Caco-2 (cell line): ENCODE measurements around the gene TMEM267. TPM values are rescaled to one million over a fixed set of nuclear protein-coding genes. Genes with fewer than 3 reads are reported as not detected.
A peak's percentile ranks its signal among the peaks of the same experiment; 100 is the strongest.

Source experiments
- BruUV-seq: library from RNA; stranded (reverse); fragments of 400-500 nt; replicated peaks from 2 replicates; lab custom pipeline; 2021; lab: Mats Ljungman, UMichigan
- CTCF ChIA-PET: fragments of 300-600 bp; sonication (Branson Sonifier 250); formaldehyde crosslinking; loops from one replicate; lab custom pipeline; 2022; ENCODE audit warnings: antibody characterized with exemption; lab: Charles Lee
- POLR2A ChIA-PET: fragments of 300-600 bp; sonication (Branson Sonifier 250); formaldehyde crosslinking; loops from one replicate; lab custom pipeline; 2022; ENCODE audit warnings: antibody characterized with exemption; lab: Charles Lee
- DNase-seq, 2 experiments: peaks; one replicate each; pipeline versions ENCODE4 v3.0.0 to v3.0.0-alpha.2; 2020 to 2022
- H3K27me3 ChIP-seq: replicated peaks from 2 replicates; pipeline ENCODE4 v1.6.0; 2011; ENCODE audit warnings: low read length; ENCODE audit not compliant: control insufficient read depth, insufficient read depth
- H3K36me3 ChIP-seq: 2 replicates; pipeline ENCODE4 v1.5.1; 2011; ENCODE audit warnings: low read length; ENCODE audit not compliant: control insufficient read depth, insufficient read depth
- H3K4me1 ChIP-seq: fragments of 250-450 bp; sonication (Bioruptor Pico); 2 replicates; pipeline ENCODE4 v1.5.1; 2020; ENCODE audit warnings: mild to moderate bottlenecking
- H3K4me3 ChIP-seq: 2 replicates; pipeline ENCODE4 v1.5.1; 2011; ENCODE audit warnings: low read depth, mild to moderate bottlenecking, control low read depth, low read length
- H3K9me3 ChIP-seq: fragments of 250-450 bp; sonication (Bioruptor Pico); 2 replicates; pipeline ENCODE4 v1.5.1; 2020; ENCODE audit warnings: mild to moderate bottlenecking, moderate library complexity
- H3K27ac Mint-ChIP-seq: one replicate; pipeline ENCODE4 v1.8.0; 2022; ENCODE audit warnings: mixed read lengths; ENCODE audit not compliant: unreplicated experiment
- H3K27me3 Mint-ChIP-seq: one replicate; pipeline ENCODE4 v1.8.0; 2022; ENCODE audit warnings: mixed read lengths; ENCODE audit not compliant: insufficient read depth, unreplicated experiment
- H3K36me3 Mint-ChIP-seq: one replicate; pipeline ENCODE4 v1.8.0; 2022; ENCODE audit warnings: mild to moderate bottlenecking, mixed read lengths; ENCODE audit not compliant: insufficient read depth, unreplicated experiment
- H3K4me1 Mint-ChIP-seq: one replicate; pipeline ENCODE4 v1.8.0; 2022; ENCODE audit warnings: low read depth, mixed read lengths; ENCODE audit not compliant: unreplicated experiment
- H3K4me3 Mint-ChIP-seq: one replicate; pipeline ENCODE4 v1.8.0; 2022; ENCODE audit warnings: mild to moderate bottlenecking, moderate library complexity, mixed read lengths; ENCODE audit not compliant: unreplicated experiment
- H3K9me3 Mint-ChIP-seq: one replicate; pipeline ENCODE4 v1.8.0; 2022; ENCODE audit warnings: mixed read lengths; ENCODE audit not compliant: unreplicated experiment
- intact Hi-C: fragments of 100-400 bp; cut with micrococcal nuclease; formaldehyde crosslinking; loops from one replicate; pipeline ENCODE4 v1.10.0; 2022; ENCODE audit not compliant: unreplicated experiment
- total RNA-seq: library from RNA; stranded (reverse); gene quantifications from 2 replicates; pipeline ENCODE4 v1.2.3, GENCODE V29; 2022
- TF ChIP-seq, protein P1 (sequence below), 2 experiments: fragments of 200-600 bp in 1 of 2; IDR thresholded peaks; 1 replicate in 1 of 2; 2 replicates in 1 of 2; pipeline versions ENCODE4 v1.5.1 to v1.8.0; 2011 to 2022; ENCODE audit warnings: antibody characterized with exemption in 1 of 2, control low read depth in 1 of 2, inconsistent platforms in 1 of 2, low read depth in 1 of 2, low read length in 1 of 2, mild to moderate bottlenecking in 1 of 2, moderate library complexity in 1 of 2; ENCODE audit not compliant: insufficient read depth in 1 of 2, severe bottlenecking in 1 of 2, unreplicated experiment in 1 of 2

The TMEM267 gene
- total RNA-seq, 1 experiment from 2014 or later = 15.5 TPM

DNA sequence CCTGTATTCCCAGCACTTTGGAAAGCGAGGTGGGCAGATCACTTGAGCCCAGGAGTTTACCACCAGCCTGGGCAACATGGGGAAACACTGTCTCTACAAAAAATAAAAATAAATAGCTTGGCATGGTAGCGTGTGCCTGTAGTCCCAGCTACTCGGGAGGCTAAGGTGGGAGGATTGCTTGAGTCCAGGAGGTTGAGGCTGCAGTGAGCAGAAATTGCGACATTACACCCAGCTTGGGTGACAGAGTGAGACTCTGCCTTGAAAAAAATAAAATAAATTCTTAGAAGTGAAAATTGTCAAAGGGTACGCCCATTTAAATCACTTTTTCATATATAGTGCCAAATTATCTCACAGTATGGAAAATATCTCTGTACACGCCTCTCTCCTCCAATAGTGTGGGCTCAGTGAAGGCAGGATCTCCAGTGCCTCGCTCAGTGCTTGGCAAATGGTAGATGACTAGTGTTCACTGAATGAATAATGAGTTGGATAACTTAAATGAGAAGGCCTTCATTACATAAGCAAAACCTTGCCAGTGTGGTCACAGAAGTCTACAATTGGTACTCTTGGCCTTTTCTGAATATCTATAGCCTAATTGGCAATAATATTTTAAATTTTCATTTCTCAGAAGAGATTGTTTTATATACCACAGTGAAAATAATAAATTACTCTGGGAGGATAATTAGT is 62.1 kb downstream of the TMEM267 start:
- Mint-ChIP-seq H3K27me3 (no peaks in the 10 kb centered on the region), H3K4me1 (peaks cover 20% of the 10 kb centered on the region), H3K27ac (peak overlapping the region; percentile 2), H3K36me3 (no peaks in the 10 kb centered on the region), H3K9me3 (peaks cover 10% of the 10 kb centered on the region), H3K4me3 (no peak overlapping the region)
- Histone ChIP-seq H3K4me1 (peaks cover 12% of the 10 kb centered on the region), H3K27me3 (no peaks in the 10 kb centered on the region), H3K36me3 (no peaks in the 10 kb centered on the region), H3K9me3 (no peaks in the 10 kb centered on the region), H3K4me3 (no peak overlapping the region)
- TF ChIP-seq, protein P1, sequence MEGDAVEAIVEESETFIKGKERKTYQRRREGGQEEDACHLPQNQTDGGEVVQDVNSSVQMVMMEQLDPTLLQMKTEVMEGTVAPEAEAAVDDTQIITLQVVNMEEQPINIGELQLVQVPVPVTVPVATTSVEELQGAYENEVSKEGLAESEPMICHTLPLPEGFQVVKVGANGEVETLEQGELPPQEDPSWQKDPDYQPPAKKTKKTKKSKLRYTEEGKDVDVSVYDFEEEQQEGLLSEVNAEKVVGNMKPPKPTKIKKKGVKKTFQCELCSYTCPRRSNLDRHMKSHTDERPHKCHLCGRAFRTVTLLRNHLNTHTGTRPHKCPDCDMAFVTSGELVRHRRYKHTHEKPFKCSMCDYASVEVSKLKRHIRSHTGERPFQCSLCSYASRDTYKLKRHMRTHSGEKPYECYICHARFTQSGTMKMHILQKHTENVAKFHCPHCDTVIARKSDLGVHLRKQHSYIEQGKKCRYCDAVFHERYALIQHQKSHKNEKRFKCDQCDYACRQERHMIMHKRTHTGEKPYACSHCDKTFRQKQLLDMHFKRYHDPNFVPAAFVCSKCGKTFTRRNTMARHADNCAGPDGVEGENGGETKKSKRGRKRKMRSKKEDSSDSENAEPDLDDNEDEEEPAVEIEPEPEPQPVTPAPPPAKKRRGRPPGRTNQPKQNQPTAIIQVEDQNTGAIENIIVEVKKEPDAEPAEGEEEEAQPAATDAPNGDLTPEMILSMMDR (IDR thresholded peaks at IDR 0.05; ENCODE audit: insufficient read depth in 1 of 2, low read depth in 1 of 2, low read length in 1 of 2, severe bottlenecking in 1 of 2, unreplicated experiment in 1 of 2) = no peak
- no peak for DNase-seq
- CTCF ChIA-PET = interaction anchor here (1.0 kb wide), 1 partner anchor 62 kb away, joined by 5 read pairs; the partner anchor contains the start of gene TMEM267
- intact Hi-C loops = loop anchor here (2.0 kb wide), 1 partner anchor 61 kb away; the partner anchor contains the start of gene TMEM267
- no TSS peak for BruUV-seq
- POLR2A ChIA-PET = interaction anchor here (0.6 to 1.2 kb wide), 2 partner anchors 62 to 495 kb away, joined by 3 to 12 read pairs; partner anchors contain the start of gene TMEM267

DNA sequence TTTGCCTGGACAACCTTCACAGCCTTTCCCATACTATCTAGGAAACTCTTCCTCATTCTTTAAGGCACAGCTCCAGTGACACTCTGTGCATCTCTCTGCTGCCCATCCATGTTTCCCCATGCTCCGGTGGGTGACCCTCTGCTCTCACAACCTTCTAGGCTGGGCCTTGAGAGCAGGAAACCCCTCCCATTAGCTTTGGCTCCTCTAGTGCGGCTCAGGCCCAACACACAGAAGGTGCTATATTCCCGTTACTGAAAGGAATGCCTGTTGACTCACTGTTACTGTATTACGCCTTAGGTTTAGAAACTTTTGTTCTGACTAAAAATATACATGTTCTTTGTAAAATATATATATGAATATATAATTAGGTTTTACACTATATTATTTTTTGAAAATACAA is 63.4 kb downstream of the TMEM267 start:
- no peaks in the 10 kb centered on the region for H3K9me3 Mint-ChIP-seq
- Histone ChIP-seq H3K27me3 (no peaks in the 10 kb centered on the region), H3K4me1 (peaks cover 12% of the 10 kb centered on the region), H3K36me3 (no peaks in the 10 kb centered on the region), H3K9me3 (no peaks in the 10 kb centered on the region), H3K4me3 (no peak overlapping the region)
- TF ChIP-seq, protein P1 (IDR thresholded peaks at IDR 0.05; ENCODE audit: insufficient read depth in 1 of 2, low read depth in 1 of 2, low read length in 1 of 2, severe bottlenecking in 1 of 2, unreplicated experiment in 1 of 2) = no peak
- no peak for DNase-seq
- POLR2A ChIA-PET = interaction anchor here (0.6 kb wide), 1 partner anchor 114 kb away, joined by 3 read pairs; no protein-coding TSS in a partner anchor
- H3K4me1 Mint-ChIP-seq = peaks cover 20% of the 10 kb centered on the region
- no peaks in the 10 kb centered on the region for H3K27me3 Mint-ChIP-seq
- CTCF ChIA-PET = no interaction called here
- intact Hi-C loops = no loop called here
- H3K27ac Mint-ChIP-seq = peak overlapping the region; percentile 51
- BruUV-seq = no TSS peak
- H3K4me3 Mint-ChIP-seq = no peak overlapping the region
- no peaks in the 10 kb centered on the region for H3K36me3 Mint-ChIP-seq

DNA sequence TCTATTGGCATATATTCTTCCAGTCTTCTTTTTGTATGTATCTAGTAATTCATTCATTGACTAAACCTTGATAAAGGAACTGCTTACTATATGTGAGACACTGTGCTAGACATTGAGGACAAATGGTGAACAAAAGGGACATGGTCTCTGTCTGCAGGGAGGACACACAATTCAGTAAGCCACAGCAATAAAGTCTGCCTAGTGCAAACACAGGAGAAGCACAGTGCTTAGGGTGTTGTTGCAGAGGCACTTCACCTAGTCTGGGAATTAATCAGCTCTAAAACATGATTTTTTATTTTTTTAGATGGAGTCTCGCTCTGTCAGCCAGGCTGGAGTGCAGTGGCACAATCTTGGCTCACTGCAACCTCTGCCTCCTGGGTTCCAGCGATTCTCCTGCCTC is 65.1 kb downstream of the TMEM267 start:
- Histone ChIP-seq H3K9me3 (no peaks in the 10 kb centered on the region), H3K36me3 (no peaks in the 10 kb centered on the region), H3K4me3 (no peak overlapping the region), H3K4me1 (peaks cover 12% of the 10 kb centered on the region), H3K27me3 (no peaks in the 10 kb centered on the region)
- no peaks in the 10 kb centered on the region for H3K27me3 Mint-ChIP-seq
- intact Hi-C loops = no loop called here
- no peaks in the 10 kb centered on the region for H3K36me3 Mint-ChIP-seq
- CTCF ChIA-PET = interaction anchor here (1.0 to 1.4 kb wide), 2 partner anchors 29 to 65 kb away, joined by 3 read pairs; partner anchors contain the start of gene TMEM267
- no peak overlapping the region for H3K27ac Mint-ChIP-seq
- no peaks in the 10 kb centered on the region for H3K9me3 Mint-ChIP-seq
- H3K4me1 Mint-ChIP-seq = peaks cover 20% of the 10 kb centered on the region
- BruUV-seq = no TSS peak
- TF ChIP-seq, protein P1 (IDR thresholded peaks at IDR 0.05; ENCODE audit: insufficient read depth in 1 of 2, low read depth in 1 of 2, low read length in 1 of 2, severe bottlenecking in 1 of 2, unreplicated experiment in 1 of 2) = no peak
- DNase-seq = no peak
- POLR2A ChIA-PET = no interaction called here
- H3K4me3 Mint-ChIP-seq = no peak overlapping the region
